Nephron (organoid): ENCODE data around the gene TMEM255A.

Experiments used
- H3K27ac Mint-ChIP-seq, 3 experiments: 2 replicates each; pipeline ENCODE4 v1.8.0; 2020; ENCODE audit warnings: mixed read lengths in 3 of 3, mild to moderate bottlenecking in 2 of 3, moderate library complexity in 1 of 3
- H3K27me3 Mint-ChIP-seq: 2 replicates; pipeline ENCODE4 v1.8.0; 2021; ENCODE audit warnings: low read depth, mild to moderate bottlenecking, moderate library complexity, mixed read lengths
- H3K36me3 Mint-ChIP-seq: 2 replicates; pipeline ENCODE4 v1.8.0; 2020; ENCODE audit warnings: low read depth, mixed read lengths
- H3K4me1 Mint-ChIP-seq: 2 replicates; pipeline ENCODE4 v1.8.0; 2020; ENCODE audit warnings: mixed read lengths
- H3K4me3 Mint-ChIP-seq, 3 experiments: 2 replicates each; pipeline ENCODE4 v1.8.0; 2020; ENCODE audit warnings: mild to moderate bottlenecking in 3 of 3, mixed read lengths in 3 of 3, moderate library complexity in 2 of 3
- H3K9me3 Mint-ChIP-seq: 2 replicates; pipeline ENCODE4 v1.8.0; 2020; ENCODE audit warnings: mixed read lengths
- TF ChIP-seq, protein P1 (sequence below), 3 experiments: fragments of 200-600 bp; sonication (generic); IDR thresholded peaks; one replicate each; pipeline ENCODE4 v1.5.0; 2021; ENCODE audit warnings: antibody characterized with exemption in 3 of 3; ENCODE audit not compliant: unreplicated experiment in 3 of 3

Gene TMEM255A

GRCh38 chrX:120321520-120322281 is 10.4 kb upstream of the TMEM255A start:
- TF ChIP-seq, protein P1, sequence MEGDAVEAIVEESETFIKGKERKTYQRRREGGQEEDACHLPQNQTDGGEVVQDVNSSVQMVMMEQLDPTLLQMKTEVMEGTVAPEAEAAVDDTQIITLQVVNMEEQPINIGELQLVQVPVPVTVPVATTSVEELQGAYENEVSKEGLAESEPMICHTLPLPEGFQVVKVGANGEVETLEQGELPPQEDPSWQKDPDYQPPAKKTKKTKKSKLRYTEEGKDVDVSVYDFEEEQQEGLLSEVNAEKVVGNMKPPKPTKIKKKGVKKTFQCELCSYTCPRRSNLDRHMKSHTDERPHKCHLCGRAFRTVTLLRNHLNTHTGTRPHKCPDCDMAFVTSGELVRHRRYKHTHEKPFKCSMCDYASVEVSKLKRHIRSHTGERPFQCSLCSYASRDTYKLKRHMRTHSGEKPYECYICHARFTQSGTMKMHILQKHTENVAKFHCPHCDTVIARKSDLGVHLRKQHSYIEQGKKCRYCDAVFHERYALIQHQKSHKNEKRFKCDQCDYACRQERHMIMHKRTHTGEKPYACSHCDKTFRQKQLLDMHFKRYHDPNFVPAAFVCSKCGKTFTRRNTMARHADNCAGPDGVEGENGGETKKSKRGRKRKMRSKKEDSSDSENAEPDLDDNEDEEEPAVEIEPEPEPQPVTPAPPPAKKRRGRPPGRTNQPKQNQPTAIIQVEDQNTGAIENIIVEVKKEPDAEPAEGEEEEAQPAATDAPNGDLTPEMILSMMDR (IDR thresholded peaks at IDR 0.05; ENCODE audit: unreplicated experiment in 3 of 3) = no peak
- Mint-ChIP-seq H3K27ac (peak overlapping the region; percentile 15 to 84 (median 69)), H3K27me3 (peaks cover 10% of the 10 kb centered on the region), H3K36me3 (no peaks in the 10 kb centered on the region), H3K9me3 (peaks cover under 1% of the 10 kb centered on the region), H3K4me1 (peaks cover 17% of the 10 kb centered on the region), H3K4me3 (no peak overlapping the region)

GRCh38 chrX:120318411-120318810 is 7.2 kb upstream of the TMEM255A start:
- no peak overlapping the region for H3K4me3 Mint-ChIP-seq
- H3K4me1 Mint-ChIP-seq = peaks cover 17% of the 10 kb centered on the region
- H3K36me3 Mint-ChIP-seq = no peaks in the 10 kb centered on the region
- H3K9me3 Mint-ChIP-seq = no peaks in the 10 kb centered on the region
- TF ChIP-seq, protein P1 (IDR thresholded peaks at IDR 0.05; ENCODE audit: unreplicated experiment in 3 of 3) = no peak
- no peak overlapping the region for H3K27ac Mint-ChIP-seq
- peaks cover 20% of the 10 kb centered on the region for H3K27me3 Mint-ChIP-seq

DNA sequence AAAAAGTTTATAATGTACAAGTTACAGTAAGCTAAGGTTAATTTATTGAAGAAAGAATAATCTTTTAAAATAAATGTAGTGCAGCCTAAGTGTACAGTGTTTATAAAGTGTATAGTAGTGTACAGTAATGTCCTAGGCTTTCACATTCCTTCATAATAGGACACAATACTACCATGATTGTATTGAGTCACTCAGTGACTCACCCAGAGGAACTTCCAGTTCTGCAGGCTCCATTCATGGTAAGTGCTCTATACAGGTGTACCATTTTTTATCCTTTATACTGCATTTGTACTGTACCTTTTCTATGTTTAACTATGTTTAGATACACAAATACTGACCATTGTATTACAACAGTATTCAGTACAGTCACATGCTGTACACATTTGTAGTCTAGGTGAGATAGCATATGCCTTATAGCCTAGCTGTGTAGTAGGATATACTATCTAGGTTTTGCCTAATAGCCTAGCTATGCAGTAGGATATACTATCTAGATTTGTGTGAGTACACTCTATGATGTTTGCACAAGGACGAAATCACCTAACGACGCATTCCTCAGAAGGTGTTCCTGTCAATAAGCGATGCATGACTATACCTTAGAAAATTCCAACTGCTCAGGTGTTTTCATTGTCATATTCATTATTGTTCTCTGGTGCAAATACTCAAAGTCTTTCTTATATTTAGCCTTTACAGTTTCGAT is 5.5 kb upstream of the TMEM255A start:
- Mint-ChIP-seq H3K9me3 (no peaks in the 10 kb centered on the region), H3K4me1 (peaks cover 11% of the 10 kb centered on the region), H3K27me3 (peaks cover 36% of the 10 kb centered on the region), H3K4me3 (no peak overlapping the region), H3K36me3 (no peaks in the 10 kb centered on the region), H3K27ac (no peak overlapping the region)
- TF ChIP-seq, protein P1 (IDR thresholded peaks at IDR 0.05; ENCODE audit: unreplicated experiment in 3 of 3) = no peak

GRCh38 chrX:120315776-120316175 is 4.5 kb upstream of the TMEM255A start:
- Mint-ChIP-seq H3K9me3 (no peaks in the 10 kb centered on the region), H3K4me1 (peaks cover 5% of the 10 kb centered on the region), H3K27me3 (peaks cover 39% of the 10 kb centered on the region), H3K36me3 (no peaks in the 10 kb centered on the region), H3K4me3 (no peak overlapping the region), H3K27ac (no peak overlapping the region)
- TF ChIP-seq, protein P1 (IDR thresholded peaks at IDR 0.05; ENCODE audit: unreplicated experiment in 3 of 3) = no peak

- H3K27me3 Mint-ChIP-seq = peaks cover 75% of the 10 kb centered on the region
- no peaks in the 10 kb centered on the region for H3K9me3 Mint-ChIP-seq
- TF ChIP-seq, protein P1 (IDR thresholded peaks at IDR 0.05; ENCODE audit: unreplicated experiment in 3 of 3) = no peak
- H3K27ac Mint-ChIP-seq = no peak overlapping the region
- no peaks in the 10 kb centered on the region for H3K36me3 Mint-ChIP-seq
- peak overlapping the region; percentile 76 to 85 (median 78) for H3K4me3 Mint-ChIP-seq
- peaks cover 12% of the 10 kb centered on the region for H3K4me1 Mint-ChIP-seq
Measured at GRCh38 chrX:120311727-120312063, 434 bp upstream of the TMEM255A start.
